CD1c-positive myeloid dendritic cell (primary cell): ENCODE results near the gene SLC16A4.
"Not testable (repeated sequence)": the region's sequence is repeated elsewhere in the genome, so short reads cannot be mapped to it uniquely, and the experiment has no call there.

Experiments used
- DNase-seq: peaks from one replicate; pipeline ENCODE4 v3.0.0-alpha.2; 2016; ENCODE audit errors: extremely low spot score

The SLC16A4 gene

DNA sequence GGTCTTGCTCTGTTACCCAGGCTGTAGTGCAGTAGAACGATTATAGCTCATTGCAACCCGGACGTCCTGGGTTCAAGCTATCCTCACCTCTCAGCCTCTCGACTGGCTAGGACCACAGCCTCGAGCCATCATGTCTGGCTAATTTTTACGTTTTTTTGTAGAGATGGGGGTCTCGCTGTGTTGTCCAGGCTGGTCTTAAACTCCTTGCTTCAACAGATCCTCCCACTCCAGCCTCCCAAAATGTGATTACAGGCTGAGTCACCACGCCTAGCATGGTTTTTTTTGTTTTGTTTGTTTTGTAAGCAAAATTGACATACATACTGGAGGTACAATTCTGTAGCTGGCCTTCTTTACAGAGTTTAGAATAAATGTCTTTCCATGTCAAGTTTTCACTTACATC, 17.7 kb upstream of the SLC16A4 start:
- DNase-seq = no peak

GRCh38 chr1:110407260-110408210, 16.7 kb upstream of the SLC16A4 start, which contains the start of gene LAMTOR5:
LAMTOR5 (minus strand) TSS chr1:110407694; CDS start chr1:110407620, 74 bp downstream.
- peak; percentile 96 for DNase-seq

- DNase-seq = not testable (repeated sequence)
Observed at GRCh38 chr1:110406407-110406806, 15.6 kb upstream of the SLC16A4 start.

- no peak for DNase-seq
Observed at GRCh38 chr1:110404401-110404800, 13.6 kb upstream of the SLC16A4 start.

GRCh38 chr1:110403805-110404204, 13.0 kb upstream of the SLC16A4 start:
- no peak for DNase-seq

DNA sequence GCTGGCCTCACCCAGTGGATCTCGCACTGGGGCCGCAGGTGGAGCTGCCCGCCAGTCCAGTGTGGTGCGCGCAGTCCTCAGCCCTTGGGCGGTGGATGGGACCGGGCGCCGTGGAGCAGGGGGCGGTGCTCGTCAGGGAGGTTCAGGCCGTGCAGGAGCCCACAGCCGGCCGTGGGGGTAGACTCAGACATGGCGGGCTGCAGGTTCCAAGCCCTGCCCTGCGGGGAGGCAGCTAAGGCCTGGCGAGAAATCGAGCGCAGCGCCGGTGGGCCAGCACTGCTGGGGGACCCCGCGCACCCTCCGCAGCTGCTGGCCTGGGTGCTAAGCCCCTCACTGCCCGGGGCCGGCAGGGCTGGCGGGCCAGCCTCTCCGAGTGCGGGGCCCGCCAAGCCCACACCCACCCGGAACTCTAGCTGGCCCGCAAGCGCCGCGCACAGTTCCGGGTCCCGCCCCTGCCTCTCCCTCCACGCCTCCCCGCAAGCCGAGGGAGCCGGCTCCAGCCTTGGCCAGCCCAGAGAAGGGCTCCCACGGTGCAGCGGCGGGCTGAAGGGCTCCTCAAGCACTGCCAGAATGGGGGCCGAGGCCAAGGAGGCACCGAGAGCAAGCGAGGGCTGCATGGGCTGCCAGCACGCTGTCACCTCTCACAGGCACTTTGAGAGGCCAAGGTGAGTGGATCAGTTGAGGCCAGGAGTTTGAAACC, 5.6 kb upstream of the SLC16A4 start:
- DNase-seq = not testable (repeated sequence)

- no peak for DNase-seq
Observed at GRCh38 chr1:110394493-110394820, 3.6 kb upstream of the SLC16A4 start.

GRCh38 chr1:110393691-110394492, 3.1 kb upstream of the SLC16A4 start:
- DNase-seq = no peak

GRCh38 chr1:110393286-110393685, 2.5 kb upstream of the SLC16A4 start:
- DNase-seq = no peak

DNA sequence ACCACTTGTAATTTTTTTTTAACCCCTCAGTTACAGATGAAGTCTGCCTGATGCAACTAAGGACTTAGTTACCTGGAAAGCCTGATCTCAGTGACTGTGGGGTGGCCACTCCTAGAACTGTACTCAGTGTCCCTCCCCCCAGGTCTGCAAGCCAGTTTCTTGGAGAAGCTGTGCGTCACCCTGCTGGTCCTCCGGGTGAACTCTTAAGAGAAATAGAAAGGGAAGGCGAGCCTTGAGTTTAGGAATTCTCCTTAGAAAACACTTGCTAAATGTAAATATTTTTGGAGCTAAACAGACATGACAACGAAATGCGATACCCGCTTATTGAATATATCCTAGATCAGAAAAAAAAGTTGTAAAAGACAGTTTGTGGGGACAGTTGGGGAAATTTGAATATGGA, 730 bp downstream of the SLC16A4 start:
- DNase-seq = no peak

- DNase-seq = no peak
Observed at GRCh38 chr1:110387048-110387754, 3.6 kb downstream of the SLC16A4 start.

DNA sequence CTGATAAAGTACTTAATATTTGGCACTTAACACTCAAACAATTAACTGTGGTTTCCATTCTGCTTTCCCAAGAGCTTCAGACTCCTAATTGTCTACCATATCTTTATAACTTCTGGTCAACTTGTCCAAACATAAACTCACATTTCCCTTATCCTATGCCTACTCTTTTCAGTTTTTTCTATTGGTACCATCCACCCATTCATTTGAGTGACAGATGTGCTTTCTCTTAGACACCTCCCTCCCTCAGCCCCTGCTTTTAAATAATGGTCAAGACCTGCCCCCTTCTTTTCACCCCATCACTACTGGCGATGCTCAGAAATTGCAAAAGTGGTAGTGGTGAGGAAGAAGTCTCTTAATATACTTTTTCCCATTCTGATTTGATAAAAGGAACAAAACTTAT, 5.5 kb downstream of the SLC16A4 start:
- DNase-seq = no peak

DNA sequence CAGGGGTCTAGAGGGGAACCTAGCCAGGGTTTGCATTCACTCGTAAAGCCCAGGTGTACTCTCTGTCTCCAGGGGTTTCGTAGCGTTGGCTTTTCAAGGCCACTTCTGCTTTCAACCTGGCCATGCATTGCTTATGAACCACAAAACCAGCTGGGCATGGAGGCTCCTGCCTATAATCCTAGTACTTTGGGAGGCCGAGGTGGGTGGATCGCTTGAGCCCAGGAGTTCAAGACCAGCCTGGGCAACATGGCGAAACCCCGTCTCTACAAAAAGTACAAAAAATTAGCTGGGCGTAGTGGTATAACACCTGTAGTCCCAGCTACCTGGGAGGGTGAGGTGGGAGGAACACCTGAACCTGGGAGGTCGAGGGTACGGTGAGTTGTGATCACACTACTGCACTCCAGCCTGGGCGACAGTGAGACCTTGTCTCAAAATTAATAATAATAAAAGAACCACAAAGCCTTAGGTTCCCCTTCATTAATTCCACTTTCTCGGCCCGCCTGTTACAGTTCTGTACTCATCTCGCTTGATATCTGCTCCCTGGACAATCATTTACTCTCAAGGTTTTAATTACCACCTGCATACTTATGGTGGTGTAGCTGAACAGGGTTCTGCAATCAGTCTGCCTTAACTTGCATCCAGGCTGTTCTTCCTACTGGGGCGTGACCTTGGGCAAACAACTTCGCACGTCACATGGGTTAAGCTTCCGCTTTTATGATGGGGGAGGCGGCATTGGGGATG, 6.1 kb downstream of the SLC16A4 start:
- no peak for DNase-seq

DNA sequence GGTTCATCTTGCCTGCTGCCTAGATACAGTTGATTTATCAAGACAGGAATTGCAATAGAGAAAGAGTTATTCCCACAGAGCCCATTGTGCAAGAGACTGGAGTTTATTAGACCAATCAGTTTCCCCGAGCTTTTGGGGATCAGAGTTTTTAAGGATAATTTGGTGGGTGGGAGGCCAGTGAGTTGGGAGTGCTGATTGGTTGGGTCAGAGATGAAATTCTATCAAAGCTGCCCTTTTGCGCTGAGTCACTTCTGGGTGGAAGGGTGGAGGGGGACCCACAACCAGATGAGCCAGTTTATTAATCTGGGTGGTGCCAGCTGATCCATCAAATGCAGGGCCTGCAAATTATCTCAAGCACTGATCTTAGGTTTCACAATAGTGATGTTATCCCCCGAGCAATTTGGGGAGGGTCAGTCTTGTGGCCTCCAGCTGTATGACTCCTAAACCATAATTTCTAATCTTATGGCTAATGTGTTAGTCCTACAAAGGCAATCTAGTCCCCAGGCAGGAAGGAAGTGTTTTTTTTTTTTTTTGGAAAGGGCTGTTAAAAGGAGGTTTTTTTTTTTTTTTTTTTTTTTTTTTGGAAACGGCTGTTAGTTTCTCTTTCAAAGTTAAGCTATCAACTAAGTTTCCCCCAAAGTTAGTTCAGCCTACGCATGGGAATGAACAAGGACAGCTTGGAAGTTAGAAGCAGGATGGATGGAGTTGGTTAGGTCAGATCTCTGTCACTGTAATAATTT, 7.4 kb downstream of the SLC16A4 start:
- no peak for DNase-seq

DNA sequence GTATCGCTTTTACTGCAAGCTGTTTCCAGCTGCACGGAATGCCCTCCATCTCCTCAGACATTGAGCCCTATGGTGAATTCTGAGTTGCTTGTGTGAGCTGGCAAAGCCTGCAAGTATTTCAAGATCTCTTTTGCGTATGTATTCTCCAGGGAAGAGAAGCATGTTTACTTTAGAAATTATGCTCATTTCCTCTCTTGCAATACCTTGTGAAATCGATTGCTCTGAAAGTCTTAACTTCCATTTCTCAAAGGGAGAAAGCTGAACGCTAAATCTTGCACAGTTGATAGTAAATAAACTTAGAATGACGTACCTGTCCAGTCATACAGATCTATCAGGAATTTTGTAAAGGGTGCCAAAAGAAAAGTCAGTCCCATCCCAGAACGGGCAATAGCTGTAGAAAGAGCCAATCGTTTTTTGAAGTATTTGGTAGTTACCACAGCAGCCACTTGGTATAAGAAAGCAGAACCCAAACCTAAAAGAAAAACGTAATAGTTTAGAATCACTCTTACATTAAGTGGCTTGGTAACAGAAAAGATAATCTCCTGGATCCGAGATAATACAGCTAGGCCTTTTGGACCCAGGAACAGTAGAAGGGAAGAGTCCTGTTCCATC, 10.0 kb downstream of the SLC16A4 start:
- DNase-seq = peak; percentile 44

DNA sequence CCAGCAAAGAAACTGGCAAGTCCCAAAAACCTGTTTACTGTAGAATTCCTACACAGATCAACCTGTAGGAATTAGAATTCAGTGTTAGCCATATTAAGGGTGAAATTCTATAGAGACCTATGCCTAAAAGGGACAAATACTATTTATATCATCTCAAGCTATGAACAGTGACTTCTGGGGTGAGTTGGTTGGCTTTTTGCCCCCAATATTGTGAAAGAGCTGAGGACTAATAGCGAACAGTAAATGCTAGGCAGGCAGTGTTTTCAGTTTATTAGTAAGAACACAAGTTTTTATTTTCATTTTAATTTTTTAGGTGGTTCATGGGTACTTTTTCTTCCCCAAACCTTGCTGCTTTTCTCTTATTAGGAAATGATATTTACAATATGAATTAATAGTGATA, 15.3 kb downstream of the SLC16A4 start:
- DNase-seq = no peak

- no peak for DNase-seq
Observed at GRCh38 chr1:110370827-110371226, 20.0 kb downstream of the SLC16A4 start.

DNA sequence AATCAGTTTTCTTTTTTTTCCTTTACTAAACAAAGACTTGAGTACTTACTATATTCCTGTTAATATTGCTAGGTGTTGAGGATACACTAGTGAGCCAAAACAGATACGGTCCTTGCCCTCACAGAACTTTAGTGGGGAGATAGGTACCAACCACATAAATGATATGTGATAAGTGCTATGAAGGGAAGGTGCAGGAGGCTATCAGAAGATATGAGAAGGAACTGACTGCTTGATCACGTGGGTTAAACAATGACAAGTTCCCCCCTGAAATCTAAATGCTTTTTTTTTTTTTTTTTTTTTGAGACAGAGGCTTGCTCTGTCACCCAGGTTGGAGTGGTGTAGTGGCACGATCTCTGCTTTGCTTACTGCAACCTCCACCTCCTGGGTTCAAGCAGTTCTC, 26.6 kb downstream of the SLC16A4 start:
- no peak for DNase-seq

GRCh38 chr1:110361856-110362255, 29.0 kb downstream of the SLC16A4 start:
- DNase-seq = no peak

DNA sequence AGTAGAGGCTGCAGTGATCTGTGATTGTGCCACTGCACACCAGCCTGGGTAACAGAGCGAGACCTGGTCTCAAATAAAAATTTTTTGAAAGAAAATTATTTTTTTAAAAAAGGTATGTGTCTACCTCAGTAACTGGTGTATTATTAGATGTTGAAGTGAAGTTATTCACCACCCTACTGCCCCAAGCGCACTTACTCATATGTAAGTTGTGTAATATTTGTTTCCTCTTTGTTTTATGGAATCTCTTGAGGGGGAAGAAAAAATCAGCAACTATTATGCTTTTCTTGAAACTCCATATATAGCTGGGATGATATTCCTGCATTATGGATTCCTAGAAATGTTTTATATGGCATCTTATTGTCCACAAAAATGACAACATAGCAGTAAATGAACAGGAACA, 30.4 kb downstream of the SLC16A4 start:
- no peak for DNase-seq
